GM12892 (cell line): ENCODE results near the gene PTAFR.

Experiments used
- POLR2A ChIP-seq: IDR thresholded peaks from 2 replicates; pipeline ENCODE4 v1.6.1; 2011; ENCODE audit warnings: low read depth, low read length, control low read depth
- POLR2AphosphoS5 ChIP-seq: IDR thresholded peaks from 2 replicates; pipeline ENCODE4 v1.6.1; 2011; ENCODE audit warnings: low read depth, low read length, control low read depth
- TAF1 ChIP-seq: IDR thresholded peaks from 2 replicates; pipeline ENCODE4 v1.6.1; 2011; ENCODE audit warnings: low read depth, mild to moderate bottlenecking, control low read depth, low read length, borderline replicate concordance

- TF ChIP-seq POLR2A = no peak
- no peak for TF ChIP-seq POLR2AphosphoS5
- TF ChIP-seq TAF1 = no peak
Measured at GRCh38 chr1:28208818-28209441, 32.4 kb upstream of the PTAFR start.
